ENCODE results near the gene WDFY3.

Gene WDFY3

GRCh38 chr4:84931961-84932360, 34.5 kb downstream of the WDFY3 start:
- Histone ChIP-seq H3K4me1 (ENCODE audit: insufficient read depth, low read length, poor library complexity, severe bottlenecking) (no peaks in the 10 kb centered on the region), H2AFZ (ENCODE audit: low read length) (no peak overlapping the region), H4K20me1 (ENCODE audit: insufficient read depth, low read length, poor library complexity, severe bottlenecking) (peaks cover 2% of the 10 kb centered on the region), H3F3A (ENCODE audit: low read depth) (no peaks in the 10 kb centered on the region), H3K9me2 (replicated peaks; ENCODE audit: low read depth, low read length) (no peaks in the 10 kb centered on the region), H3K4me3 (ENCODE audit: low read length, poor library complexity, severe bottlenecking) (no peak overlapping the region), H3K9ac (ENCODE audit: low read depth, low read length, poor library complexity, severe bottlenecking) (no peak overlapping the region), H3K36me3 (ENCODE audit: insufficient read depth, low read length) (no peaks in the 10 kb centered on the region; the same call in 1 of the 2 replicates), H3K4me2 (ENCODE audit: low read depth, low read length, poor library complexity, severe bottlenecking) (no peak overlapping the region), H3K9me3 (ENCODE audit: insufficient read depth, low read depth, low read length) (no peaks in the 10 kb centered on the region), H3K27me3 (ENCODE audit: insufficient read depth, low read length, poor library complexity, severe bottlenecking) (no peaks in the 10 kb centered on the region), H3K79me2 (ENCODE audit: insufficient read depth, low read length) (peaks cover 13% of the 10 kb centered on the region; the same call in 1 of the 2 replicates)
- TF ChIP-seq EZH2phosphoT487 (IDR thresholded peaks at IDR 0.05; ENCODE audit: borderline replicate concordance), result no peak
- TF ChIP-seq, protein P1, sequence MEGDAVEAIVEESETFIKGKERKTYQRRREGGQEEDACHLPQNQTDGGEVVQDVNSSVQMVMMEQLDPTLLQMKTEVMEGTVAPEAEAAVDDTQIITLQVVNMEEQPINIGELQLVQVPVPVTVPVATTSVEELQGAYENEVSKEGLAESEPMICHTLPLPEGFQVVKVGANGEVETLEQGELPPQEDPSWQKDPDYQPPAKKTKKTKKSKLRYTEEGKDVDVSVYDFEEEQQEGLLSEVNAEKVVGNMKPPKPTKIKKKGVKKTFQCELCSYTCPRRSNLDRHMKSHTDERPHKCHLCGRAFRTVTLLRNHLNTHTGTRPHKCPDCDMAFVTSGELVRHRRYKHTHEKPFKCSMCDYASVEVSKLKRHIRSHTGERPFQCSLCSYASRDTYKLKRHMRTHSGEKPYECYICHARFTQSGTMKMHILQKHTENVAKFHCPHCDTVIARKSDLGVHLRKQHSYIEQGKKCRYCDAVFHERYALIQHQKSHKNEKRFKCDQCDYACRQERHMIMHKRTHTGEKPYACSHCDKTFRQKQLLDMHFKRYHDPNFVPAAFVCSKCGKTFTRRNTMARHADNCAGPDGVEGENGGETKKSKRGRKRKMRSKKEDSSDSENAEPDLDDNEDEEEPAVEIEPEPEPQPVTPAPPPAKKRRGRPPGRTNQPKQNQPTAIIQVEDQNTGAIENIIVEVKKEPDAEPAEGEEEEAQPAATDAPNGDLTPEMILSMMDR (conservative IDR thresholded peaks at IDR 0.05; ENCODE audit: low read length), result no peak

- Histone ChIP-seq H3K4me2 (ENCODE audit: low read depth, low read length, poor library complexity, severe bottlenecking) (no peak overlapping the region), H4K20me1 (ENCODE audit: insufficient read depth, low read length, poor library complexity, severe bottlenecking) (peaks cover 2% of the 10 kb centered on the region), H3K4me1 (ENCODE audit: insufficient read depth, low read length, poor library complexity, severe bottlenecking) (no peaks in the 10 kb centered on the region), H3K9me2 (replicated peaks; ENCODE audit: low read depth, low read length) (no peaks in the 10 kb centered on the region), H2AFZ (ENCODE audit: low read length) (no peak overlapping the region), H3K4me3 (ENCODE audit: low read length, poor library complexity, severe bottlenecking) (no peak overlapping the region), H3K9me3 (ENCODE audit: insufficient read depth, low read depth, low read length) (no peaks in the 10 kb centered on the region), H3K79me2 (ENCODE audit: insufficient read depth, low read length) (peaks cover 9% of the 10 kb centered on the region; the same call in 1 of the 2 replicates), H3K36me3 (ENCODE audit: insufficient read depth, low read length) (no peaks in the 10 kb centered on the region; the same call in 1 of the 2 replicates), H3K9ac (ENCODE audit: low read depth, low read length, poor library complexity, severe bottlenecking) (no peak overlapping the region), H3K27me3 (ENCODE audit: insufficient read depth, low read length, poor library complexity, severe bottlenecking) (no peaks in the 10 kb centered on the region), H3F3A (ENCODE audit: low read depth) (no peaks in the 10 kb centered on the region)
- TF ChIP-seq EZH2phosphoT487 (IDR thresholded peaks at IDR 0.05; ENCODE audit: borderline replicate concordance), result no peak
- TF ChIP-seq, protein P1 (conservative IDR thresholded peaks at IDR 0.05; ENCODE audit: low read length), result no peak
These were observed 35.2 kb downstream of the WDFY3 start for GRCh38 chr4:84931274-84931673.

DNA sequence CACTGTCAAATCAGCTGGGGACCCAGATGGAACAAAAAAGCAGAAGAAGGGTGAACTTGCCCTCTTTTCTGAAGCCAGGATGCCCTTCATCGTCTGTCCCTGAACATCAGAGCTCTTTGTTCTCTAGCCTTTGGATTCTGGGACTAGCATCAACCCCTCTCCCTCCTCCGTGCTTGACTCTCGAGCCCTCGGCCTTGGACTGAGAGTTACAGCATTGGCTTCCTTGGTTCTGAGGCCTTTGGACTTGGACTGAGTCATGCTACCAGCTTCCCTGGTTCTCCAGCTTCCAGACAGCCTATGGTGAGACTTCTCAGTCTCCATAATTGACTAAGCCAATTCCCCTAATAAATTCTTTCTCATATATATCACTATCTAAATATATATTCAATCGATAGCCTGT, 38.4 kb downstream of the WDFY3 start:
- H3K4me2 ChIP-seq (ENCODE audit: low read depth, low read length, poor library complexity, severe bottlenecking), result no peak overlapping the region
- H3K27me3 ChIP-seq (ENCODE audit: insufficient read depth, low read length, poor library complexity, severe bottlenecking), result no peaks in the 10 kb centered on the region
- no peaks in the 10 kb centered on the region for H3K9me2 ChIP-seq (replicated peaks; ENCODE audit: low read depth, low read length)
- no peaks in the 10 kb centered on the region; the same call in 1 of the 2 replicates for H3K36me3 ChIP-seq (ENCODE audit: insufficient read depth, low read length)
- no peaks in the 10 kb centered on the region; the same call in 1 of the 2 replicates for H3K79me2 ChIP-seq (ENCODE audit: insufficient read depth, low read length)
- H3F3A ChIP-seq (ENCODE audit: low read depth), result no peaks in the 10 kb centered on the region
- H3K9ac ChIP-seq (ENCODE audit: low read depth, low read length, poor library complexity, severe bottlenecking), result no peak overlapping the region
- H2AFZ ChIP-seq (ENCODE audit: low read length), result no peak overlapping the region
- no peak overlapping the region for H3K4me3 ChIP-seq (ENCODE audit: low read length, poor library complexity, severe bottlenecking)
- peaks cover 2% of the 10 kb centered on the region for H4K20me1 ChIP-seq (ENCODE audit: insufficient read depth, low read length, poor library complexity, severe bottlenecking)
- TF ChIP-seq, protein P1 (conservative IDR thresholded peaks at IDR 0.05; ENCODE audit: low read length), result no peak
- TF ChIP-seq EZH2phosphoT487 (IDR thresholded peaks at IDR 0.05; ENCODE audit: borderline replicate concordance), result no peak
- no peaks in the 10 kb centered on the region for H3K9me3 ChIP-seq (ENCODE audit: insufficient read depth, low read depth, low read length)
- no peaks in the 10 kb centered on the region for H3K4me1 ChIP-seq (ENCODE audit: insufficient read depth, low read length, poor library complexity, severe bottlenecking)
